K562 (cell line): ENCODE measurements around the gene MEF2D. TPM values are rescaled to one million over a fixed set of nuclear protein-coding genes. Genes with fewer than 3 reads are reported as not detected.
A peak's percentile ranks its signal among the peaks of the same experiment; 100 is the strongest.

Experiments used
- ATAC-seq: fragments of 200-7000 bp; cut with Tn5 transposase; 3 replicates; pipeline ENCODE4 v1.9.1; 2020; ENCODE audit warnings: moderate library complexity
- BruUV-seq: library from RNA; stranded (reverse); fragments of 400-500 nt; replicated peaks from 2 replicates; lab custom pipeline; 2021; lab: Mats Ljungman, UMichigan
- CTCF ChIA-PET: fragments of 300-600 bp; formaldehyde crosslinking; extraction: SDS; loops from one replicate; lab custom pipeline; 2021; ENCODE audit warnings: low intra/inter-chr PET ratio; lab: Yijun Ruan, JAX
- POLR2A ChIA-PET: fragments of 300-600, 350-650 bp; sonication (Branson Sonifier 250); formaldehyde crosslinking; extraction: SDS; loops from one replicate; lab custom pipeline; 2021; ENCODE audit warnings: antibody characterized with exemption, inconsistent platforms; lab: Yijun Ruan, JAX
- DNase-seq, 4 experiments: peaks; one replicate each; pipeline versions ENCODE4 v3.0.0 to v3.0.0-alpha.2; 2011 to 2018; ENCODE audit warnings: low spot score in 3 of 4, mixed read lengths in 3 of 4; ENCODE audit errors: extremely low read depth in 1 of 4
- FAIRE-seq: peaks from 2 replicates; lab custom pipeline; 2011; peaks lifted over from hg19 to GRCh38; lab: Jason Lieb, UNC
- H2AFZ ChIP-seq: 2 replicates; pipeline ENCODE4 v1.6.0; 2011; ENCODE audit warnings: low read depth, low read length, control low read depth, inconsistent platforms
- H3K27ac ChIP-seq: fragments of 200-600 bp; 3 replicates; pipeline ENCODE4 v1.8.0; 2011; ENCODE audit warnings: low read depth, mild to moderate bottlenecking, control low read depth, inconsistent platforms, low read length, moderate library complexity, mixed read lengths; ENCODE audit errors: extremely low read depth
- H3K27me3 ChIP-seq, 2 experiments: fragments of 300-600 bp in 1 of 2; 2 replicates in 1 of 2; 3 replicates in 1 of 2; pipeline versions ENCODE4 v1.6.0 to v1.8.0; 2011; ENCODE audit warnings: inconsistent platforms in 2 of 2, low read length in 2 of 2, mild to moderate bottlenecking in 1 of 2, mixed read lengths in 1 of 2, moderate library complexity in 1 of 2; ENCODE audit not compliant: control insufficient read depth in 2 of 2, insufficient read depth in 2 of 2
- H3K36me3 ChIP-seq: fragments of 300-600 bp; 3 replicates; pipeline ENCODE4 v1.8.0; 2011; ENCODE audit warnings: mild to moderate bottlenecking, low read length, inconsistent platforms; ENCODE audit not compliant: control insufficient read depth, insufficient read depth
- H3K4me1 ChIP-seq, 2 experiments: fragments of 200-600 bp in 1 of 2; replicated peaks in 1 of 2; 2 replicates in 1 of 2; 3 replicates in 1 of 2; pipeline versions ENCODE4 v1.5.1 to v1.8.0; 2011; ENCODE audit warnings: inconsistent platforms in 2 of 2, low read length in 2 of 2, mild to moderate bottlenecking in 1 of 2, mixed read lengths in 1 of 2, moderate library complexity in 1 of 2; ENCODE audit not compliant: control insufficient read depth in 2 of 2, insufficient read depth in 2 of 2
- H3K4me2 ChIP-seq: 2 replicates; pipeline ENCODE4 v1.6.1; 2011; ENCODE audit warnings: low read length, control low read depth, inconsistent platforms, mixed read lengths; ENCODE audit not compliant: insufficient read depth
- H3K4me3 ChIP-seq: fragments of 200-600 bp; sonication (generic), shearing (Covaris generic); 2 replicates; pipeline ENCODE4 v1.5.1; 2016; ENCODE audit warnings: control low read depth, inconsistent platforms
- H3K79me2 ChIP-seq: fragments of 200-600 bp; 3 replicates; pipeline ENCODE4 v1.8.0; 2011; ENCODE audit warnings: low read length, inconsistent platforms; ENCODE audit not compliant: control insufficient read depth, insufficient read depth
- H3K9ac ChIP-seq, 2 experiments: 2 replicates each; pipeline versions ENCODE4 v1.6.0 to v1.6.1; 2011; ENCODE audit warnings: low read depth in 2 of 2, low read length in 2 of 2, control low read depth in 1 of 2, inconsistent platforms in 1 of 2, mild to moderate bottlenecking in 1 of 2, mixed read lengths in 1 of 2; ENCODE audit not compliant: insufficient read depth in 1 of 2
- H3K9me1 ChIP-seq: one replicate; pipeline ENCODE4 v1.6.0; 2011; ENCODE audit warnings: inconsistent platforms, mild to moderate bottlenecking, low read length, moderate library complexity; ENCODE audit not compliant: control insufficient read depth, insufficient read depth
- H3K9me3 ChIP-seq: replicated peaks from 2 replicates; pipeline ENCODE4 v1.5.1; 2011; ENCODE audit warnings: low read depth, low read length, inconsistent platforms; ENCODE audit not compliant: control insufficient read depth, insufficient read depth
- H4K20me1 ChIP-seq: replicated peaks from 2 replicates; pipeline ENCODE4 v1.6.1; 2011; ENCODE audit warnings: low read length, inconsistent platforms, mixed read lengths; ENCODE audit not compliant: control insufficient read depth, insufficient read depth
- ATF1 ChIP-seq, 2 experiments: fragments of 450-650 bp in 1 of 2; IDR thresholded peaks; 2 replicates each; pipeline ENCODE4 v1.6.1; 2016; ENCODE audit warnings: missing compliant biosample characterization in 1 of 2, missing genetic modification characterization in 1 of 2
- CREB1 ChIP-seq, 2 experiments: sonication (generic) in 1 of 2; formaldehyde crosslinking in 1 of 2; IDR thresholded peaks; 2 replicates each; pipeline versions ENCODE4 v1.6.1 to v1.8.0; 2012 to 2022; ENCODE audit warnings: inconsistent platforms in 1 of 2, mild to moderate bottlenecking in 1 of 2, missing genetic modification reagents in 1 of 2, moderate library complexity in 1 of 2
- FOXJ2 ChIP-seq: fragments of 200-800 bp; sonication (Bioruptor generic); IDR thresholded peaks from 2 replicates; pipeline ENCODE4 v1.6.1; 2016; ENCODE audit warnings: missing genetic modification characterization, missing compliant biosample characterization
- HDGF ChIP-seq: fragments of 450-650 bp; IDR thresholded peaks from 2 replicates; pipeline ENCODE4 v1.6.1; 2016
- HNRNPLL ChIP-seq: fragments of 200-400 bp; formaldehyde crosslinking; IDR thresholded peaks from 2 replicates; pipeline ENCODE4 v1.6.1; 2017; ENCODE audit warnings: low read length, low read depth, mild to moderate bottlenecking; ENCODE audit not compliant: poor library complexity, severe bottlenecking
- MEF2A ChIP-seq: IDR thresholded peaks from 2 replicates; pipeline ENCODE4 v1.6.1; 2011; ENCODE audit warnings: low read depth, mild to moderate bottlenecking, low read length, moderate library complexity; ENCODE audit not compliant: control insufficient read depth
- NCOA2 ChIP-seq, 2 experiments: fragments of 450-650 bp; IDR thresholded peaks; 2 replicates each; pipeline ENCODE4 v1.6.1; 2018; ENCODE audit warnings: mild to moderate bottlenecking in 2 of 2, moderate library complexity in 1 of 2; ENCODE audit not compliant: partially characterized antibody in 2 of 2
- NCOR1 ChIP-seq: fragments of 450-650 bp; IDR thresholded peaks from 2 replicates; pipeline ENCODE4 v1.6.1; 2016; ENCODE audit warnings: mild to moderate bottlenecking, moderate library complexity
- RBFOX2 ChIP-seq: fragments of 200-400 bp; formaldehyde crosslinking; IDR thresholded peaks from 2 replicates; pipeline ENCODE4 v1.6.1; 2017; ENCODE audit warnings: low read depth, mild to moderate bottlenecking, low read length, moderate library complexity
- YY1 ChIP-seq, 3 experiments: IDR thresholded peaks; 2 replicates each; pipeline ENCODE4 v1.6.1; 2011; ENCODE audit warnings: low read length in 2 of 3, mild to moderate bottlenecking in 2 of 3, moderate library complexity in 2 of 3, borderline replicate concordance in 1 of 3, control low read depth in 1 of 3, low read depth in 1 of 3; ENCODE audit not compliant: insufficient read depth in 3 of 3, insufficient replicate concordance in 2 of 3, control insufficient read depth in 1 of 3, insufficient read length in 1 of 3; ENCODE audit errors: extremely low read depth in 1 of 3
- ZBTB7A ChIP-seq: IDR thresholded peaks from 2 replicates; pipeline ENCODE4 v1.6.1; 2011; ENCODE audit warnings: low read depth, mild to moderate bottlenecking, low read length, moderate library complexity, borderline replicate concordance; ENCODE audit not compliant: control insufficient read depth
- WGBS: fragments of 100-300 bp; shearing (Covaris generic); methylation state at CpG from one replicate; pipeline ENCODE4 v1.1.6; 2016; ENCODE audit warnings: low coverage, mixed read lengths; ENCODE audit not compliant: insufficient coverage; ENCODE audit errors: missing lambda C conversion rate; 5-methylcytosine and 5-hydroxymethylcytosine counted together
- in situ Hi-C: fragments of 300-500 bp; cut with MboI; formaldehyde crosslinking; loops from 4 replicates; pipeline ENCODE4 v1.15.0; 2018; ENCODE audit warnings: inconsistent platforms, mixed read lengths
- intact Hi-C: fragments of 100-400 bp; cut with micrococcal nuclease; formaldehyde crosslinking; loops from 2 replicates; pipeline ENCODE4 v1.14.2; 2022
- polyA plus RNA-seq, 8 experiments: library from polyadenylated mRNA; depleted of rRNA in 4 of 8; stranded (reverse) in 5 of 8; unstranded in 3 of 8; fragments of >200 nt; fragmentation: Nextera tagmentation in 2 of 8; fragmentation: Illumina TruSeq in 1 of 8; extraction: Ambion mirVana in 2 of 8; extraction: Trizol in 1 of 8; gene quantifications; 2 replicates each; pipeline versions ENCODE4 v1.2.1 to v1.2.3, GENCODE V29; 2011 to 2014; ENCODE audit warnings: inconsistent platforms in 1 of 8, missing spikeins in 1 of 8
- total RNA-seq, 7 experiments: library from RNA; depleted of rRNA in 6 of 7; stranded (reverse); fragments of >200 nt in 6 of 7; fragmentation: Illumina TruSeq in 2 of 7; extraction: Trizol in 2 of 7; gene quantifications; 2 replicates each; pipeline versions ENCODE4 v1.2.1 to v1.2.3, GENCODE V29; 2011 to 2021; ENCODE audit warnings: low replicate concordance in 1 of 7
- TF ChIP-seq, protein P1 (sequence below): fragments of 250-450 bp; sonication (Bioruptor Pico); IDR thresholded peaks from 2 replicates; pipeline ENCODE4 v1.8.0; 2022; ENCODE audit warnings: moderate library complexity, mild to moderate bottlenecking, inconsistent platforms
- TF ChIP-seq, protein P2 (sequence below): fragments of 200-800 bp; sonication (Bioruptor generic); IDR thresholded peaks from 2 replicates; pipeline ENCODE4 v1.6.1; 2017; ENCODE audit warnings: missing genetic modification characterization, missing compliant biosample characterization
- TF ChIP-seq, protein P3 (sequence below), 2 experiments: fragments of 250-450 bp in 1 of 2; fragments of 450-650 bp in 1 of 2; sonication (Bioruptor Pico) in 1 of 2; IDR thresholded peaks; 2 replicates each; pipeline versions ENCODE4 v1.6.1 to v1.8.0; 2016 to 2021; ENCODE audit warnings: mild to moderate bottlenecking in 2 of 2, moderate library complexity in 2 of 2, missing compliant biosample characterization in 1 of 2, missing genetic modification characterization in 1 of 2

MEF2D gene
- total and polyA plus RNA-seq, 9 of the 15 experiments (the other 6 are each of a cell fraction or from before 2014, with no cell fraction given), result 0.10 to 19.5 (median 2.6) TPM

DNA sequence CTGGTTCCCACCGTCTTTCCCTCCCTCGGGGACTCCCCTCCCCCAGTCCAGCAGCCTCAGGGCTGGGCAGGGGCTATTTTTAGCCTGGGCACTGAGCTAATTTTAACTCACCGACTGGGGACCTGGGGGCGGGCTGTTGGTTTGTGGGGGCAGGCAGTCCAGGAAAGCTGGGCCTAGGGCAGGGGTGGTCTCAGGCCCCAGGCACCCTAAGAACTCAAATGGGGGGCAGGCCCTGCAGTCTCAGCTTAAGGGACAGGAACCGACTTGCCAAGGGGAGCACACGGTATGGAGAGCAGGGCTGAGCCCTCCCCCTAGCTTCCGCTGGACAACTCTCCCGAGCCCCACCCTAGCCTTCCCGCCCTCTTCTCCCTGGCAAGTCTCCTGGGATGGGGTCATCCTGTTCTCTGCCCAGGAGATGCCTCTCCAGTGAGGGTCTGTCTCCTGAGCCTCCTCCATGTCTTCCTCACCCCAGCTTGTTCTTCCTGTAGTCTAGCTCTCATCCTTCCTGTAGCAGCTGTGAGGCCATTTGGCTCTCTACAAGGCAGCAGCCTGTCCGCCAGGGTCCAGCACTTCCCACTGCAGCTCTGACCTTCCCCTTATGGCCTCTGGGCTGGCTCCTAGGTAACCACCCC, 10.1 kb downstream of the MEF2D start:
- CTCF ChIA-PET, result no interaction called here
- no peak overlapping the region for H3K4me3 ChIP-seq
- 0 out of 2 replicates have a peak, but pooled peaks have one; percentile 14 for TF ChIP-seq RBFOX2
- no peak for TF ChIP-seq NCOA2 (IDR thresholded peaks at IDR 0.05; ENCODE audit: partially characterized antibody in 2 of 2)
- peak; percentile 97 for TF ChIP-seq MEF2A
- no peak for TF ChIP-seq CREB1 (IDR thresholded peaks at IDR 0.05)
- peak; percentile 33; the same call in 1 of the 2 replicates for TF ChIP-seq CREB1 (CRISPR knock-in tag; IDR thresholded peaks at IDR 0.05)
- TF ChIP-seq, protein P1, sequence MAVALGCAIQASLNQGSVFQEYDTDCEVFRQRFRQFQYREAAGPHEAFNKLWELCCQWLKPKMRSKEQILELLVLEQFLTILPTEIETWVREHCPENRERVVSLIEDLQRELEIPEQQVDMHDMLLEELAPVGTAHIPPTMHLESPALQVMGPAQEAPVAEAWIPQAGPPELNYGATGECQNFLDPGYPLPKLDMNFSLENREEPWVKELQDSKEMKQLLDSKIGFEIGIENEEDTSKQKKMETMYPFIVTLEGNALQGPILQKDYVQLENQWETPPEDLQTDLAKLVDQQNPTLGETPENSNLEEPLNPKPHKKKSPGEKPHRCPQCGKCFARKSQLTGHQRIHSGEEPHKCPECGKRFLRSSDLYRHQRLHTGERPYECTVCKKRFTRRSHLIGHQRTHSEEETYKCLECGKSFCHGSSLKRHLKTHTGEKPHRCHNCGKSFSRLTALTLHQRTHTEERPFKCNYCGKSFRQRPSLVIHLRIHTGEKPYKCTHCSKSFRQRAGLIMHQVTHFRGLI, result no peak
- TF ChIP-seq FOXJ2 (tag), result no peak
- TF ChIP-seq, protein P2, sequence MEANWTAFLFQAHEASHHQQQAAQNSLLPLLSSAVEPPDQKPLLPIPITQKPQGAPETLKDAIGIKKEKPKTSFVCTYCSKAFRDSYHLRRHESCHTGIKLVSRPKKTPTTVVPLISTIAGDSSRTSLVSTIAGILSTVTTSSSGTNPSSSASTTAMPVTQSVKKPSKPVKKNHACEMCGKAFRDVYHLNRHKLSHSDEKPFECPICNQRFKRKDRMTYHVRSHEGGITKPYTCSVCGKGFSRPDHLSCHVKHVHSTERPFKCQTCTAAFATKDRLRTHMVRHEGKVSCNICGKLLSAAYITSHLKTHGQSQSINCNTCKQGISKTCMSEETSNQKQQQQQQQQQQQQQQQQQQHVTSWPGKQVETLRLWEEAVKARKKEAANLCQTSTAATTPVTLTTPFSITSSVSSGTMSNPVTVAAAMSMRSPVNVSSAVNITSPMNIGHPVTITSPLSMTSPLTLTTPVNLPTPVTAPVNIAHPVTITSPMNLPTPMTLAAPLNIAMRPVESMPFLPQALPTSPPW, result peak; percentile 41
- TF ChIP-seq NCOR1, result peak; percentile 70
- TF ChIP-seq, protein P3, sequence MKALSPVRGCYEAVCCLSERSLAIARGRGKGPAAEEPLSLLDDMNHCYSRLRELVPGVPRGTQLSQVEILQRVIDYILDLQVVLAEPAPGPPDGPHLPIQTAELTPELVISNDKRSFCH (CRISPR knock-in tag; IDR thresholded peaks at IDR 0.05), result no peak
- TF ChIP-seq, protein P3 (tag; IDR thresholded peaks at IDR 0.05), result no peak
- TF ChIP-seq ATF1 (CRISPR knock-in tag; IDR thresholded peaks at IDR 0.05), result no peak
- TF ChIP-seq ATF1 (tag; IDR thresholded peaks at IDR 0.05), result no peak
- TF ChIP-seq HNRNPLL, result no peak
- TF ChIP-seq HDGF, result no peak
- 0 out of 2 replicates have a peak, but pooled peaks have one; percentile 15 for TF ChIP-seq ZBTB7A
- TF ChIP-seq YY1 (IDR thresholded peaks at IDR 0.05; ENCODE audit: borderline replicate concordance in 1 of 3, control insufficient read depth in 1 of 3, extremely low read depth in 1 of 3, insufficient read depth in 3 of 3, insufficient read length in 1 of 3, insufficient replicate concordance in 2 of 3, low read depth in 1 of 3, low read length in 2 of 3), result peak in 1 of 3 experiments; percentile 60

More for the DNA sequence above, 10.1 kb downstream of the MEF2D start:
- H3K27ac ChIP-seq, result peak overlapping the region; percentile 71; the same call in 2 of the 3 replicates
- H2AFZ ChIP-seq, result no peak overlapping the region
- FAIRE-seq (no peak), DNase-seq (peak in 3 of 4 experiments; percentile 29 to 52 (median 44)), ATAC-seq (peak; percentile 12)
- intact Hi-C loops, result no loop called here
- peaks cover 10% of the 10 kb centered on the region; the same call in 2 of the 3 replicates for H3K36me3 ChIP-seq
- peaks cover 49% of the 10 kb centered on the region for H4K20me1 ChIP-seq
- no peaks in the 10 kb centered on the region for H3K9me3 ChIP-seq
- peak overlapping the region; percentile 53 for H3K4me2 ChIP-seq
- H3K9ac ChIP-seq, result peak overlapping the region; percentile 20 to 86; a peak in 3 of 4 replicates
- peaks cover 21% of the 10 kb centered on the region for H3K9me1 ChIP-seq
- POLR2A ChIA-PET, result interaction anchor here (0.5 to 7.3 kb wide), 6 partner anchors 9 to 101 kb away, joined by 3 to 62 read pairs (median 3); partner anchors contain the start of genes MEF2D and NAXE
- no TSS peak for BruUV-seq
- H3K79me2 ChIP-seq, result peaks cover 89% of the 10 kb centered on the region
- no peaks in the 10 kb centered on the region for H3K27me3 ChIP-seq
- H3K4me1 ChIP-seq, result peaks cover 60 to 66% of the 10 kb centered on the region in 2 experiments
- in situ Hi-C loops, result no loop called here
- 52% methylated on average over 4 of the region's 10 CpGs for WGBS
